GM10266 (cell line): Measurements from ENCODE around the gene PPHLN1.

Experiments
- DNase-seq: peaks from one replicate; pipeline ENCODE4 v3.0.0; 2012; ENCODE audit errors: extremely low spot score
- CTCF ChIP-seq: IDR thresholded peaks from 2 replicates; pipeline ENCODE4 v1.5.1; 2012; ENCODE audit warnings: mild to moderate bottlenecking, low read depth; ENCODE audit not compliant: control insufficient read depth, insufficient read depth; ENCODE audit errors: missing control alignments

Gene PPHLN1

GRCh38 chr12:42283739-42284138 lies 42.2 kb upstream of the PPHLN1 start:
- TF ChIP-seq CTCF = no peak
- no peak for DNase-seq

GRCh38 chr12:42284157-42284556 lies 41.8 kb upstream of the PPHLN1 start:
- no peak for DNase-seq
- TF ChIP-seq CTCF = no peak

GRCh38 chr12:42284876-42285275 lies 41.1 kb upstream of the PPHLN1 start:
- no peak for DNase-seq
- no peak for TF ChIP-seq CTCF

GRCh38 chr12:42285431-42285830 lies 40.5 kb upstream of the PPHLN1 start:
- no peak for TF ChIP-seq CTCF
- no peak for DNase-seq

GRCh38 chr12:42286741-42287140 lies 39.2 kb upstream of the PPHLN1 start:
- no peak for TF ChIP-seq CTCF

GRCh38 chr12:42288544-42288943 lies 37.4 kb upstream of the PPHLN1 start:
- no peak for TF ChIP-seq CTCF
- no peak for DNase-seq

More at GRCh38 chr12:42286741-42287140, 39.2 kb upstream of the PPHLN1 start:
- no peak for DNase-seq

GRCh38 chr12:42291680-42292079 lies 34.3 kb upstream of the PPHLN1 start:
- no peak for DNase-seq
- no peak for TF ChIP-seq CTCF
